Activated effector memory CD4-positive, alpha-beta T cell treated with Interleukin-2 at 50 U/mL for 16 hours (primary cell): ENCODE measurements around the gene ASH1L.
"Not testable (repeated sequence)": the region's sequence is repeated elsewhere in the genome, so short reads cannot be mapped to it uniquely, and the experiment has no call there.

ENCODE experiments used
- DNase-seq: peaks from one replicate; pipeline ENCODE4 v3.0.0-alpha.2; 2020

The ASH1L gene, protein sequence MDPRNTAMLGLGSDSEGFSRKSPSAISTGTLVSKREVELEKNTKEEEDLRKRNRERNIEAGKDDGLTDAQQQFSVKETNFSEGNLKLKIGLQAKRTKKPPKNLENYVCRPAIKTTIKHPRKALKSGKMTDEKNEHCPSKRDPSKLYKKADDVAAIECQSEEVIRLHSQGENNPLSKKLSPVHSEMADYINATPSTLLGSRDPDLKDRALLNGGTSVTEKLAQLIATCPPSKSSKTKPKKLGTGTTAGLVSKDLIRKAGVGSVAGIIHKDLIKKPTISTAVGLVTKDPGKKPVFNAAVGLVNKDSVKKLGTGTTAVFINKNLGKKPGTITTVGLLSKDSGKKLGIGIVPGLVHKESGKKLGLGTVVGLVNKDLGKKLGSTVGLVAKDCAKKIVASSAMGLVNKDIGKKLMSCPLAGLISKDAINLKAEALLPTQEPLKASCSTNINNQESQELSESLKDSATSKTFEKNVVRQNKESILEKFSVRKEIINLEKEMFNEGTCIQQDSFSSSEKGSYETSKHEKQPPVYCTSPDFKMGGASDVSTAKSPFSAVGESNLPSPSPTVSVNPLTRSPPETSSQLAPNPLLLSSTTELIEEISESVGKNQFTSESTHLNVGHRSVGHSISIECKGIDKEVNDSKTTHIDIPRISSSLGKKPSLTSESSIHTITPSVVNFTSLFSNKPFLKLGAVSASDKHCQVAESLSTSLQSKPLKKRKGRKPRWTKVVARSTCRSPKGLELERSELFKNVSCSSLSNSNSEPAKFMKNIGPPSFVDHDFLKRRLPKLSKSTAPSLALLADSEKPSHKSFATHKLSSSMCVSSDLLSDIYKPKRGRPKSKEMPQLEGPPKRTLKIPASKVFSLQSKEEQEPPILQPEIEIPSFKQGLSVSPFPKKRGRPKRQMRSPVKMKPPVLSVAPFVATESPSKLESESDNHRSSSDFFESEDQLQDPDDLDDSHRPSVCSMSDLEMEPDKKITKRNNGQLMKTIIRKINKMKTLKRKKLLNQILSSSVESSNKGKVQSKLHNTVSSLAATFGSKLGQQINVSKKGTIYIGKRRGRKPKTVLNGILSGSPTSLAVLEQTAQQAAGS (N-terminal part only)

DNA sequence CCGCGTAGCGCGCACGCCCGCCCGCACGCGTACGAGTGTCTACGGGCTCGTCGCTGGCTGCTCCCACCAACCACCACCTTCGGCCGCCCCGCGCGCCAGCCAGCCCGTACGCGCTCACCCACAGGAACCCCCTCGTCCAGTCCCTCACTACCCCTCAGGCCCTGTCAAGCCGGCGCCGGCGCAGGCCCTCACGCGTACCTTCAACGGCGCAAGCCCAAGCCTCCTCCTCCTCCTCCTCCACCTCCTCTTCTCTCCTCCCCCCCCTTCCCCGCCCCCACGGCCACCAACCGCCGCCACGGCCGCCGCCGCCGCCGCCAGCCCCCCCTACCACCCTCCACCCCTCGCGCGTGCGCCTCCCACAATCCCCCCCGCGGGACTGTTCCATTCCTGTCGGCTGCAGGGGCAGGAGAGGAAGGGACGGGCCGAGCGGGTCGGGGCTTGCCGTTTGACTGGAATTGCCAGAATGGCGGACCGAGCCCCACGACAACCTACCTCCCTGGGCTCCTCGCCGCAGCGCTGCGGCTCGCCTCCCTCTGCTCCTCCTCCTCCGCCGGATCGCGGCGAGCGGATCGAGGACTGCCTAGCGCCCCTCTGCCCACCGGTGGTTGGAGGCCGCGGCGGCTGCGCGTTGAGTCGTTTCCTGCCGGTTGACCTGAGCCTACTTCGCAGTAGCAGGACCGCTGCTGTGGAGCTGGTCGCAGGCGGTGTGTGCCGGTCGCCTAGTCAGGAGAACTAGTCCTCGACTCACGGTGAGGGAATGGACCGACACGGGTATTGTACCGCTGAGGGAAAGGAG lies at the start of gene ASH1L:
Gene ASH1L (minus strand): TSS at position 223 of the 796 bp plus-strand sequence. CDS start 41,284 bp downstream, outside the sequence.
- DNase-seq = peak; percentile 91

GRCh38 chr1:155610257-155610647 lies 47.6 kb upstream of the ASH1L start:
- DNase-seq = not testable (repeated sequence)

DNA sequence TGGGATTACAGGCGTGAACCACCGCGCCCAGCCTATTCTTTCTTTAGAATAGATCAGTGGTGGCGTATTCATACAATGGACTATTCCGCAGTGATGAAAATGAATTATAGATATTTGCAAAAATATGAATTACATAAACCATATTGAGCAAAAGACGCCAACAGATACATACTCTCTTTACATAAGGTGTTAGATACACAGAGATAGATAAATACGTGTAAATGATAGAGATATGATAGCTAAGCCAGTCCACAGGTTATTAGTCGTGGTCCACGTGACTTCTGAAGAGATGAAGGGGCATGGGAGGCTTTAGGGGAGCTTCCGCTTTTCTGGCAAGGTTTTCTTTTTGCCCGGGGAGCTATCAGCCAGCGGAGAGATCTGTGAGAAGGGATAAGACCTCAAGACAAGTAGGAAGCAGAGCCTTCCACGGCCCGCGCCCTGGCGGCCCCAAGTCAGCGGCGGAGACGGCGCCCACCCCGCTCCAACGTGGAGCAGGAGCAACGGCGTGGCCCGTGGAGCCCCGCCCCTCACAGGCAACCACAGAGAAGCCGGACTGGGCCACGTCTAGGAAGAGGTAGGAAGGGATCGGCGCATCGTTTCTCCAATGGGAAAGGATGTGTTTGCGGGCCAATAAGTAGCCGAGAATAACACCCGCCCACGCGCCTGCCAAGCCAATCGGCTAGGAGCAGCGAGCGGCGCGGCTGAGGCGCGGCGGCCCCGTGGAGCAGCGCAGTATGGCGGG lies 47.1 kb upstream of the ASH1L start, which contains the start of gene MSTO1:
Gene MSTO1 (plus strand): TSS at position 704 of the 742 bp plus-strand sequence. CDS start 31 bp downstream, at position 735.
- peak; percentile 86 for DNase-seq

DNA sequence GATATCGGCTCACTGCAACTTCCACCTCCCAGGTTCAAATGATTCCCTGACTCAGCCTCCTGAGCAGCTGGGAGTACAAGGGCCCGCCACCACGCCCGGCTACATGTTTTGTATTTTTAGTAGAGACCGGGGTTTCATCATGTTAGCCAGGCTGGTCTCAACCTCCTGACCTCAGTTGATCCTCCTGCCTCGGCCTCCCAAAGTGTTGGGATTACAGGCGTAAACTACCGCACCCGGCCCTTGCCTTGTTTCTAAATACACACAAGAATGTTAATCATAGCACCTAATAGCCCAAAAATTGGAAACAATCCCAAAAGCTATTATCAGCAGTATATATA lies 46.3 kb upstream of the ASH1L start:
- DNase-seq = no peak

DNA sequence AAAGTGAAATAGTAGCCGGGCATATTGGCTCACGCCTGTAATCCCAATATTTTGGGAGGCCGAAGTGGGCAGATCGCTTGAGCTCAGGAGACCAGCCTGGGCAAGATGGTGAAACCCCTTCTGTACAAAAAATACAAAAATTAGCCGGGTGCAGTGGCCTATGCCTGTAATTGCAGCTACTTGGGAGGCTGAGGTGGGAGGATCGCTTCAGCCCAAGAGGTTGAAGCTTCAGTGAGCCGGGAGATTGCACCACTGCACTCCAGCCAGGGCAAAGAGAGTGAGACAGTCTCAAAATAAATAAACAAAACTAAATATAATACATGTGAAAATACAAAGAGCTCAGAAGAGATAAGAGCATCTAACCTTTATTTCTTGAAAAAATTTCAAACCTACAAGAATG lies 45.1 kb upstream of the ASH1L start:
- no peak for DNase-seq

DNA sequence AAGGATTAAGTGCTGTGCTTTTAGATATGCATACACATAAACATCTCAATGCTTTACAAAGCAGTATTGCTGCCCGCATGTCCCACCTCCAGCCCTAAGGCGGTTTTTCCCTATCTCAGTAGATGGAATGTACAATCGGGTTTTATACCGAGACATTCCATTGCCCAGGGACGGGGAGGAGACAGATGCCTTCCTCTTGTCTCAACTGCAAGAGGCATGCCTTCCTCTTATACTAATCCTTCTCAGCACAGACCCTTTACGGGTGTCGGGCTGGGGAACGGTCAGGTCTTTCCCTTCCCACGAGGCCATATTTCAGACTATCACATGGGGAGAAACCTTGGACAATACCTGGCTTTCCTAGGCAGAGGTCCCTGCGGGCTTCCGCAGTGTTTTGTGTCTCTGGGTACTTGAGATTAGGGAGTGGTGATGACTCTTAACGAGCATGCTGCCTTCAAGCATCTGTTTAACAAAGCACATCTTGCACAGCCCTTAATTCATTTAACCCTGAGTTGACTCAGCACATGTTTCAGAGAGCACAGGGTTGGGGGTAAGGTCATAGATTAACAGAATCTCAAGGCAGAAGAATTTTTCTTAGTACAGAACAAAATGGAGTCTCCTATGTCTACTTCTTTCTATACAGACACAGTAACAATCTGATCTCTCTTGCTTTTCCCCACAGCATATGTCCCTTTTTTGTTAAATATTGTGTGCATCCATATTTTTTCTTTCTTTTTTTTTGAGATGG lies 37.4 kb upstream of the ASH1L start:
- DNase-seq = not testable (repeated sequence)

- no peak for DNase-seq
These were observed 36.3 kb upstream of the ASH1L start for GRCh38 chr1:155598842-155599331.

DNA sequence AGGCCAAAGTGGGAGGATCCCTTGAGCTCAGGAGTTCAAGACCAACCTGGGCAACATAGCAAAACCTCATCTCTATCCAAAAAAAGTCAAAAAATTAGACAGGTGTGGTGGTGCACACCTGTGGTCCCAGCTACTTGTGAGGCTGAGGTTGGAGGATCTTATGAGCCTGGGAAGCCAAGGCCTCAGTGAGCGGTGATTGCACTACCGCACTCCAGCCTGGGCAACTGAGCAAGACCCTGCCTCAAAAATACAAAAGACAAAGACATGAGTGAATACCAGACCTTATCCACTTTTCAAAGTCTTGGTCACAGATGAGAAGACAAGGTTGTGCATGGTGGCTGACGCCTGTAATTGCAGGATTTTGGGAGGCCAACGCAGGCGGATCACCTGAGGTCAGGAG lies 34.3 kb upstream of the ASH1L start:
- no peak for DNase-seq

- not testable (repeated sequence) for DNase-seq
These were observed 33.4 kb upstream of the ASH1L start for GRCh38 chr1:155595877-155596474.

DNA sequence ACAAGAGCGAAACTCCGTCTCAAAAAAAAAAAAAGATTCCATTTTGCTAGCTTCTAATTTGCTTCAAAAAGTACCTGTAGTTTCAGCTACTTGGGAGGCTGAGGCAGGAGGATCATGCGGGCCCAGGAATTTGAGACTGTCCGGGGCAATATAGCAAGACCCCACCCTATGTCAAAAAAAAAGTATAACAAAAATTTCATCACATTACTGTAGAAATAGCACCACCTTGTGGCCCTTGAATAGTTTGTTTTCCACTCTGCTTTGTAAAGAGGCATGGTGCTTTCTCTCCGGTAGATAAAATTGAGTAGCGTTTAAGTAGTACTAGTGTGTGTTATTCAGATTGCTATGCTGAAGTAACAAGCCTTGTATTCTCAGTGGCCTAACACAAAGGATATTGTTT lies 29.2 kb upstream of the ASH1L start:
- no peak for DNase-seq

DNA sequence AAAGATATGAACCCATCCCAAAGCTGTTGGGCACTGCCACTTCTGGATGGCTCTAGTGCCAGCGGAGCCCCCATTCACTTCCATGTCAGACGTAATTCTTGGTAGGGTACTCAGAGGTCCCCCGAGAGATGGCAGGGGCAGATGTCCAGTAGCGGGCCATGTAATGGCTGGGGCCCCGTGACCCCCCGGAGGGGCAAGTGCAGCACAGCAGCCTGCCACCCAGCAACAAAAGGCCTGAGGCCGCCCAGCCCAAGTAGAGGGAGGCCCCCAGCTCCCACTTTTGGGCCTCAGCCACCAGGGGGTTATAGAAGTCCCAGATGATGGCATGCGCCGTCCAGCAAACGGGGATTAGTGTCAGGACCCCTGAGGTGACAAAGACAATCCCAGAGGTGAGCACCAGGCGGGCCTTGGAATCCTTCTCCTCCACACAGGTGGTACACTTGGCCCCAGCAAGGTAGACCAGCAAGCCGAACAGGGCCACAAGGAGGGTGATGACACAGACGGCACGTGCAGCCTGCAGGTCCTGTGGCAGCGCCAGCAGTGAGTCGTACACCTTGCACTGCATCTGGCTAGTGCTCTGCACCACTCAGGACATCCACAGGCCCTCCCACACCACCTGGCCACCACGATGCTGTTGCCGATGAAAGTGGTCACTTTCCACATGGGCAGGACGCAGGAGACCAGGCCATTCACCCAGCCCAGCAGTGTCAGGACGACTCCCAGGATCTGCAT lies 28.1 kb upstream of the ASH1L start:
- not testable (repeated sequence) for DNase-seq

DNA sequence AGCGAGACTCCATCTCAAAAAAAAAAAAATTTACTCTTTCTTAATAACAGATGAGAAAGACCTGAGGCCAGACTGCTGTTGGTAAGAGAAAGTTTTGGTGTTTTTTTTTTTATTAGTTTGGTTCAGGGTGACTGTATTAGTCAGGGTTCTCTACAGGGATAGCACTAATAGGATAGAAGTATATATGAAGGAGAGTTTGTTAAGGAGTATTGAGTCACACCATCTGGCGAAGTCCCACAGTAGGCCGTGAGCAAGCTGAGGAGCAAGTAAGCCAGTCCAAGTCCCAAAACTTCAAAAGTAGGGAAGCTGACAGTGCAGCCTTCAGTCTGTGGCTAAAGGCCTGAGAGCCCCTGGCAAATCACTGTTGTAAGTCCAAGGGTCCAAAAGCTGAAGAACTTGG lies 26.7 kb upstream of the ASH1L start:
- DNase-seq = not testable (repeated sequence)

- DNase-seq = not testable (repeated sequence)
These were observed 21.2 kb upstream of the ASH1L start for GRCh38 chr1:155583846-155584245.

GRCh38 chr1:155575608-155576007 lies 13.0 kb upstream of the ASH1L start:
- DNase-seq = not testable (repeated sequence)

DNA sequence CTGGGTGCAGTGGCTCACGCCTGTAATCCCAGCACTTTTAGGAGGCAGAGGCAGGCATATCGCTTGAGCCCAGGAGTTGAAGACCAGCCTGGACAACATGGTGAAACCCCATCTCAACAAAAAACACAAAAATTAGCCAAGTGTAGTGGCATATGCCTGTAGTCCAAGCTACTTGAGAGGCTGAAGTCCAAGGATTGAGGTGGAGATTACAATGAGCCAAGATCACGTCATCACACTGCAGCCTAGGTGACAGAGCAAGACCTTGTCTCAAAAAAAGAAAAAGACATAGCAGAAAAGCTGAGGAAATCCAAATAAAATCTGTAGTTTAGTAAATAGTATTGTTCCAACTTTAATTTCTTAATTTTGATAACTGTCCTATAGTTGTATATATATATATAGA lies 11.5 kb upstream of the ASH1L start:
- no peak for DNase-seq

DNA sequence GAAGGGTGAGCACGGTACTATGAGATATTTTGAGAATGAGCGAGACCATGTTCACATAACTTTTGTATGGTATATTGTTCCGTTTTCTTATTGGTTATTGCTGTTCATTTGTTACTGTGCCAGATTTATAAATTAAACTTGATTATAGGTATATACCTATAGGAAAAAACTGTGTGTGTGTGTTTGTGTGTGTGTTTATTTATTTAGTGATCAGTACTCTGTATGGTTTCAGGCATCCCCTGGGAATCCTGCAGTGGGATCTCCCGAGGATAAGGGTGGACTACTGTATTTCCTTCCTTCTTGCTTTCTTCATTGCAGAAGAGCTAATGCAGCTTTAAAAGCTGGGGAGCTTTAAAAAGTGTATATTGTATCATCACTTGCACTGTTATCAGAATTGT lies 8.0 kb upstream of the ASH1L start:
- no peak for DNase-seq

DNA sequence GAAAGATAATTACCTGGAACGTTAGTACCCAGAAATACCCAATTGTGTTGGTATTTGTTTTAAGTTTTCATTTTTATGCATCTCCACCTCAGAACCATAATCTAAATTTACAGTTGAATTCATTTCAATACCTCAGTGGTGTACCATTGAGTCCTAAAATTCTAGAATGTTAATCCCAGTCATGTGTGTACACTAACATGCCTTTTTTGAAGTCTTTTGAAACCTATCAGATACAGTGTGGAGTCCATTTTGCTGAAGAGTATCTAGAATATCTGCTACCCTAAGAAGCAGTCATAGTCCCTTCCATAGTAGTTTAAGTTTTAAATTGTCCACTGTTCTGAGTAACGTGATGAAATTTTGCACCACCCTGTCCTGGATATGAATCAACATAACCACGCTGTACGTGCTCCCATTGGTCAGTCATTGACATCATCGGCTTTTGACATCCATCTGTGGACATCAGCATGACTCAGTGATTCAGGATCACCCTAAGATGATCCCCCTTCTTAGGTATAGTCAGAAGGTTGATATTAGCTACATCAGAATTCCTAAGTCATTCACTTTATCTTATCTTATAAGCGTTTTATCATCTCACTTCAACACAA lies 7.5 kb upstream of the ASH1L start:
- DNase-seq = no peak

DNA sequence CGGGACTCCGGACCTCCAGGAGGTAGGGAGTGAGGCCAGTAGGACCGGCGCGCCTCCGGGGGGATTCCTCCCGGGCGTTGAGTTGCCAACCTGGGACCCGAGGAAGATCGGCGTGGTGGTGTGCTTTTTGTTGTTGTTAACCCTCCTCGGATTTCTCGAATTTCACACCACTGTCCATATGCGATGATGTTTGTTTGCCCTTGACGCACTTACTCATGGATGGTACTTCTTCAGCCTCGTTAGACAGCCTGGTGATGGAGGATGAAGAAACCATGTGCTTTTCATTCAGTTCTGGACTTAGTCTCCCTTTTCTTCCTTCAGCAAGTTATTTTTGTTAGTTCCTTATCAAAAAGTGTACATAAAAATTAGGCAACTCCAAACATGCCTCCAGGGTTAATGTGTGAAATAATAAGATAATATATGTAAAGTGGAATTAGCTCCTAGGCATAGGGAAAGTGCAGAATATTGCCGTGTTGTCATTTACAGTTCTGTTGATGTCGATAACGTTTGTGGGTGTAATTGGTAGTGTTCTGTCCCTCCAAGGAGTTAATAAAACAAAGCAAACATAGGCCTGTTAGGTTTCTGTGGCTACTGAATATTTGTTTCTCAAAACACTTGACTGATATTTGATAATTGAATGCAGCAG lies 897 bp upstream of the ASH1L start:
- DNase-seq = not testable (repeated sequence)
